Neural progenitor cell (in vitro differentiated cells): ENCODE results near the gene VCX. TPM values are rescaled to one million over a fixed set of nuclear protein-coding genes. Genes with fewer than 3 reads are reported as not detected.

ENCODE experiments used
- DNase-seq: peaks from one replicate; pipeline ENCODE4 v3.0.0-alpha.2; 2016; ENCODE audit warnings: low spot score
- H2AFZ ChIP-seq: fragments of 200-600 bp; sonication (generic); replicated peaks from 2 replicates; pipeline ENCODE4 v1.6.1; 2016; ENCODE audit warnings: antibody characterized with exemption
- H3F3A ChIP-seq: fragments of 200-600 bp; sonication (generic); 2 replicates; pipeline ENCODE4 v1.6.1; 2016; ENCODE audit warnings: antibody characterized with exemption, low read depth
- H3K27ac ChIP-seq: fragments of 200-600 bp; sonication (generic); 2 replicates; pipeline ENCODE4 v1.5.1; 2016; ENCODE audit warnings: mild to moderate bottlenecking
- H3K27me3 ChIP-seq: fragments of 200-600 bp; sonication (generic); 2 replicates; pipeline ENCODE4 v1.6.1; 2016; ENCODE audit warnings: mild to moderate bottlenecking, moderate library complexity
- H3K36me3 ChIP-seq: fragments of 200-600 bp; sonication (generic); 2 replicates; pipeline ENCODE4 v1.5.1; 2016
- H3K4me1 ChIP-seq: fragments of 200-600 bp; sonication (generic); 2 replicates; pipeline ENCODE4 v1.6.1; 2016; ENCODE audit warnings: mixed run types
- H3K4me2 ChIP-seq: fragments of 200-600 bp; sonication (generic); 2 replicates; pipeline ENCODE4 v1.6.1; 2016
- H3K4me3 ChIP-seq: fragments of 200-600 bp; sonication (generic); 2 replicates; pipeline ENCODE4 v1.5.1; 2016
- H3K79me2 ChIP-seq: fragments of 200-600 bp; sonication (generic); 2 replicates; pipeline ENCODE4 v1.6.1; 2016; ENCODE audit warnings: low read depth
- H3K9ac ChIP-seq: fragments of 200-600 bp; sonication (generic); 2 replicates; pipeline ENCODE4 v1.6.1; 2016
- H3K9me3 ChIP-seq: fragments of 200-600 bp; sonication (generic); 2 replicates; pipeline ENCODE4 v1.5.1; 2016; ENCODE audit warnings: low read depth
- H4K20me1 ChIP-seq: fragments of 200-600 bp; sonication (generic); 2 replicates; pipeline ENCODE4 v1.6.1; 2016; ENCODE audit warnings: low read depth
- H3K27ac Mint-ChIP-seq: 3 replicates; pipeline ENCODE4 v1.8.0; 2021; ENCODE audit warnings: mixed read lengths
- H3K27me3 Mint-ChIP-seq: 2 replicates; pipeline ENCODE4 v1.8.0; 2022; ENCODE audit warnings: low read depth, mild to moderate bottlenecking, inconsistent platforms, moderate library complexity, mixed read lengths; ENCODE audit not compliant: insufficient read depth
- H3K36me3 Mint-ChIP-seq: 3 replicates; pipeline ENCODE4 v1.8.0; 2021; ENCODE audit warnings: mixed read lengths
- H3K4me1 Mint-ChIP-seq: 3 replicates; pipeline ENCODE4 v1.8.0; 2021; ENCODE audit warnings: mixed read lengths
- H3K4me3 Mint-ChIP-seq: 3 replicates; pipeline ENCODE4 v1.8.0; 2021; ENCODE audit warnings: mild to moderate bottlenecking, moderate library complexity, mixed read lengths
- H3K9me3 Mint-ChIP-seq: 3 replicates; pipeline ENCODE4 v1.8.0; 2020; ENCODE audit warnings: mixed read lengths
- EZH2 ChIP-seq: fragments of 200-600 bp; sonication (generic); IDR thresholded peaks from 2 replicates; pipeline ENCODE4 v1.6.1; 2017; ENCODE audit warnings: antibody characterized with exemption, mild to moderate bottlenecking, moderate library complexity
- EZH2phosphoT487 ChIP-seq: fragments of 200-600 bp; sonication (generic); IDR thresholded peaks from 2 replicates; pipeline ENCODE4 v1.6.1; 2017; ENCODE audit warnings: antibody characterized with exemption
- total RNA-seq: library from RNA; depleted of rRNA; stranded (reverse); fragments of >200 nt; gene quantifications from 2 replicates; pipeline ENCODE4 v1.2.3, GENCODE V29; 2015; ENCODE audit warnings: low replicate concordance
- TF ChIP-seq, protein P1 (sequence below): fragments of 200-600 bp; sonication (generic); IDR thresholded peaks from 2 replicates; pipeline ENCODE4 v1.5.1; 2017; ENCODE audit warnings: antibody characterized with exemption, mild to moderate bottlenecking

VCX gene
- total RNA-seq, 1 donor from 2014 or later, result not detected

DNA sequence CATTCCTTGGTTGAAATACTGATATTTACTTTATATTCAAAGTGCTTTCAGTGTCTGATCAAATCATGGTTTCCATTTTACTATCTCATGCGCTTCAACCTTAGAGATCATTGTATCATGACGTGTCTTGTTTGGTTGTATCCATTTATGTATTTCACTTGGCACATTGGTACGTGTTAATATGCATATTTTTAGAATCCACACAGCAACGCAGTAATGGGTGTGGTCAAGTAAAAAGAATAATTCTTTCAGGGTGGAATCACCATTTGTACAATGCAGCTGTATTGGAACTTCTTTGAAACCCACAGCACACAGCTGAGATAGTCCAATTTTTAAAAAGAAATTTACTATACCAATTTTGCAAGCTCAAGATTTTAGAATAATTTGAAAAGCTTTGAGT lies 29.1 kb downstream of the VCX start:
- TF ChIP-seq, protein P1, sequence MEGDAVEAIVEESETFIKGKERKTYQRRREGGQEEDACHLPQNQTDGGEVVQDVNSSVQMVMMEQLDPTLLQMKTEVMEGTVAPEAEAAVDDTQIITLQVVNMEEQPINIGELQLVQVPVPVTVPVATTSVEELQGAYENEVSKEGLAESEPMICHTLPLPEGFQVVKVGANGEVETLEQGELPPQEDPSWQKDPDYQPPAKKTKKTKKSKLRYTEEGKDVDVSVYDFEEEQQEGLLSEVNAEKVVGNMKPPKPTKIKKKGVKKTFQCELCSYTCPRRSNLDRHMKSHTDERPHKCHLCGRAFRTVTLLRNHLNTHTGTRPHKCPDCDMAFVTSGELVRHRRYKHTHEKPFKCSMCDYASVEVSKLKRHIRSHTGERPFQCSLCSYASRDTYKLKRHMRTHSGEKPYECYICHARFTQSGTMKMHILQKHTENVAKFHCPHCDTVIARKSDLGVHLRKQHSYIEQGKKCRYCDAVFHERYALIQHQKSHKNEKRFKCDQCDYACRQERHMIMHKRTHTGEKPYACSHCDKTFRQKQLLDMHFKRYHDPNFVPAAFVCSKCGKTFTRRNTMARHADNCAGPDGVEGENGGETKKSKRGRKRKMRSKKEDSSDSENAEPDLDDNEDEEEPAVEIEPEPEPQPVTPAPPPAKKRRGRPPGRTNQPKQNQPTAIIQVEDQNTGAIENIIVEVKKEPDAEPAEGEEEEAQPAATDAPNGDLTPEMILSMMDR, result no peak
- TF ChIP-seq EZH2phosphoT487, result no peak
- TF ChIP-seq EZH2, result no peak
- H2AFZ ChIP-seq, result no peak overlapping the region
- no peaks in the 10 kb centered on the region for H3K79me2 ChIP-seq
- no peak for DNase-seq
- no peaks in the 10 kb centered on the region for H3K27me3 ChIP-seq
- H3K4me1 ChIP-seq, result no peaks in the 10 kb centered on the region
- no peaks in the 10 kb centered on the region for H3F3A ChIP-seq
- Mint-ChIP-seq H3K27me3 (peaks cover 2% of the 10 kb centered on the region), H3K9me3 (peaks cover 3% of the 10 kb centered on the region), H3K4me3 (no peak overlapping the region), H3K36me3 (no peaks in the 10 kb centered on the region), H3K27ac (no peak overlapping the region), H3K4me1 (peaks cover 8% of the 10 kb centered on the region)
- H4K20me1 ChIP-seq, result no peaks in the 10 kb centered on the region
- no peak overlapping the region for H3K4me2 ChIP-seq
- no peaks in the 10 kb centered on the region for H3K36me3 ChIP-seq
- H3K4me3 ChIP-seq, result no peak overlapping the region
- H3K9ac ChIP-seq, result no peak overlapping the region
- no peak overlapping the region for H3K27ac ChIP-seq
- H3K9me3 ChIP-seq, result peaks cover 6% of the 10 kb centered on the region

DNA sequence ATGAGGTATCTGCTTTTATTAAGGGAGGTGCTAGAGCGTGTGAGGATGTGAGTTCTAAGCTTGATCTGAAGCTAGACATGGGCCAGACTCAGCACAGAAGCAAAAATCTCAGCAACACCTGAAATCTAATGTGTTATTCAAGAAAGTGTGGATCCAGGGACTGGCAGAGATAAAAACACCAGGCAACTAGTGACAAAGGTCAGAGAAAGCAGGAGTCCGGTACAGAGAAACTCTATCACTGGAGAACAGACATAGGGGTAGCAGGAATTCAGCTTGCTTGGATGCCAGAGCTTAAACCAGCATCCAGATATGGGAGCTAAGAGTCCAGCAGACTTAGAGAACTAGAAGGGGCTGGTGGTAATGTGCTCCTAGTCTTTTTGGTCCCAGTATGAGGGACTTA lies 34.0 kb downstream of the VCX start:
- peaks cover 6% of the 10 kb centered on the region for H3K9me3 ChIP-seq
- DNase-seq, result no peak
- no peak overlapping the region for H3K27ac ChIP-seq
- Mint-ChIP-seq H3K27me3 (no peaks in the 10 kb centered on the region), H3K36me3 (no peaks in the 10 kb centered on the region), H3K4me3 (no peak overlapping the region), H3K9me3 (no peaks in the 10 kb centered on the region), H3K4me1 (no peaks in the 10 kb centered on the region), H3K27ac (no peak overlapping the region)
- H4K20me1 ChIP-seq, result no peaks in the 10 kb centered on the region
- no peaks in the 10 kb centered on the region for H3K79me2 ChIP-seq
- H3K36me3 ChIP-seq, result no peaks in the 10 kb centered on the region
- H2AFZ ChIP-seq, result no peak overlapping the region
- H3K4me1 ChIP-seq, result no peaks in the 10 kb centered on the region
- no peaks in the 10 kb centered on the region for H3K27me3 ChIP-seq
- H3K9ac ChIP-seq, result no peak overlapping the region
- no peaks in the 10 kb centered on the region for H3F3A ChIP-seq
- TF ChIP-seq, protein P1, result no peak
- TF ChIP-seq EZH2, result no peak
- TF ChIP-seq EZH2phosphoT487, result no peak
- H3K4me2 ChIP-seq, result no peak overlapping the region
- H3K4me3 ChIP-seq, result no peak overlapping the region

DNA sequence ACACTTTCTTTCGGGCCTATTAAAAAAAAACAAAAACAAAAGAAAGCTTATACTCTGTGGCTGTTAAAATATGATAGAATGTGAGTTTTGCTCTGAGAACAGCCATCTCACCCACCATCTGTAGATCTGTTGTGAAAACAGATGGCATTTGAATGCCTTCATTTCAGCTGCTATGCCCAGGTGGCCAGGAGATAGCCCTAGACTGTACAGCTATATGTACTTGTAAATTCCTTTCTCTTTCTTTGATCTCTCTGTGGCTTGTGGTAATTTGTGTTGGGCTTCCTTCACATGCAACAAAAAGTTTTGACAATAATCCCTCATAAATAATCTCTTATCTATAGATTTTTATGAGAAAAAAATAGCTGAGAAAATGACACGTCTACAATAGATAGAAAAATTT lies 46.2 kb downstream of the VCX start:
- Histone ChIP-seq H3K27ac (no peak overlapping the region), H4K20me1 (no peaks in the 10 kb centered on the region), H2AFZ (no peak overlapping the region), H3K36me3 (no peaks in the 10 kb centered on the region), H3K4me1 (no peaks in the 10 kb centered on the region), H3K27me3 (no peaks in the 10 kb centered on the region), H3K9ac (no peak overlapping the region), H3K79me2 (no peaks in the 10 kb centered on the region), H3K4me3 (no peak overlapping the region), H3K9me3 (peaks cover 8% of the 10 kb centered on the region), H3F3A (no peaks in the 10 kb centered on the region), H3K4me2 (no peak overlapping the region)
- Mint-ChIP-seq H3K9me3 (no peaks in the 10 kb centered on the region), H3K27ac (no peak overlapping the region), H3K36me3 (no peaks in the 10 kb centered on the region), H3K4me1 (peaks cover 3% of the 10 kb centered on the region), H3K27me3 (peaks cover 2% of the 10 kb centered on the region), H3K4me3 (no peak overlapping the region)
- TF ChIP-seq EZH2phosphoT487 (no peak), EZH2 (no peak)
- TF ChIP-seq, protein P1, result no peak
- no peak for DNase-seq
